OCI-LY1 (cell line): ENCODE results near the gene FBXL17.

ENCODE experiments used
- H2AFZ ChIP-seq: fragments of 200-600 bp; sonication (generic), shearing (Covaris generic); 2 replicates; pipeline ENCODE4 v1.6.0; 2014; ENCODE audit warnings: antibody characterized with exemption, mild to moderate bottlenecking, low read length
- H3F3A ChIP-seq: fragments of 200-600 bp; sonication (generic), shearing (Covaris generic); 2 replicates; pipeline ENCODE4 v1.6.0; 2014; ENCODE audit warnings: mild to moderate bottlenecking, antibody characterized with exemption, low read length, moderate library complexity; ENCODE audit not compliant: insufficient read depth
- H3K27ac ChIP-seq: fragments of 200-600 bp; sonication (generic); 2 replicates; pipeline ENCODE4 v1.5.1; 2014; ENCODE audit warnings: low read length, mixed run types, mild to moderate bottlenecking, low read depth; ENCODE audit not compliant: poor library complexity, severe bottlenecking
- H3K27me3 ChIP-seq: fragments of 200-600 bp; sonication (generic); 2 replicates; pipeline ENCODE4 v1.6.0; 2014; ENCODE audit warnings: antibody characterized with exemption, mild to moderate bottlenecking, low read length, moderate library complexity; ENCODE audit not compliant: insufficient read depth
- H3K36me3 ChIP-seq: fragments of 200-600 bp; sonication (generic); 2 replicates; pipeline ENCODE4 v1.6.1; 2014; ENCODE audit warnings: mild to moderate bottlenecking, antibody characterized with exemption, low read length, moderate library complexity, mixed read lengths; ENCODE audit not compliant: insufficient read depth
- H3K4me1 ChIP-seq: fragments of 200-600 bp; sonication (generic); 2 replicates; pipeline ENCODE4 v1.5.1; 2014; ENCODE audit warnings: mild to moderate bottlenecking, low read length, moderate library complexity; ENCODE audit not compliant: insufficient read depth, severe bottlenecking
- H3K4me2 ChIP-seq: fragments of 200-600 bp; sonication (generic), shearing (Covaris generic); 2 replicates; pipeline ENCODE4 v1.6.1; 2014; ENCODE audit warnings: low read length
- H3K4me3 ChIP-seq: fragments of 200-600 bp; sonication (generic); 2 replicates; pipeline ENCODE4 v1.5.1; 2014; ENCODE audit warnings: low read length, low read depth, mild to moderate bottlenecking, mixed read lengths; ENCODE audit not compliant: poor library complexity, severe bottlenecking
- H3K79me2 ChIP-seq: fragments of 200-600 bp; shearing (Covaris generic); 2 replicates; pipeline ENCODE4 v1.6.1; 2016; ENCODE audit warnings: mixed run types, low read length, mixed read lengths; ENCODE audit not compliant: insufficient read depth
- H3K9ac ChIP-seq: fragments of 200-600 bp; sonication (generic), shearing (Covaris generic); 2 replicates; pipeline ENCODE4 v1.6.1; 2014; ENCODE audit warnings: mild to moderate bottlenecking, low read length, mixed read lengths
- H3K9me2 ChIP-seq: fragments of 200-600 bp; sonication (generic), shearing (Covaris generic); 2 replicates; pipeline ENCODE4 v1.6.1; 2014; ENCODE audit warnings: low read depth, mild to moderate bottlenecking, low read length, mixed read lengths
- H3K9me3 ChIP-seq: fragments of 200-600 bp; shearing (Covaris generic); 2 replicates; pipeline ENCODE4 v1.6.1; 2014; ENCODE audit warnings: low read length, mixed read lengths
- H4K20me1 ChIP-seq: fragments of 200-600 bp; sonication (generic), shearing (Covaris generic); 2 replicates; pipeline ENCODE4 v1.6.0; 2016; ENCODE audit warnings: mild to moderate bottlenecking, low read length; ENCODE audit not compliant: insufficient read depth
- EZH2 ChIP-seq: fragments of 200-600 bp; sonication (generic), shearing (Covaris generic); IDR thresholded peaks from 2 replicates; pipeline ENCODE4 v1.8.0; 2017; ENCODE audit warnings: borderline replicate concordance, mixed run types, mild to moderate bottlenecking, antibody characterized with exemption, low read length, moderate library complexity, mixed read lengths
- TF ChIP-seq, protein P1 (sequence below): fragments of 200-600 bp; sonication (generic), shearing (Covaris generic); IDR thresholded peaks from 2 replicates; pipeline ENCODE4 v1.5.1; 2017; ENCODE audit warnings: mild to moderate bottlenecking, antibody characterized with exemption, low read length, moderate library complexity, mixed read lengths

The FBXL17 gene

GRCh38 chr5:108259306-108259705, 122.6 kb downstream of the FBXL17 start:
- no peaks in the 10 kb centered on the region for H3K27me3 ChIP-seq
- H2AFZ ChIP-seq, result no peak overlapping the region
- H3K9me3 ChIP-seq, result no peaks in the 10 kb centered on the region
- TF ChIP-seq EZH2, result no peak
- TF ChIP-seq, protein P1, sequence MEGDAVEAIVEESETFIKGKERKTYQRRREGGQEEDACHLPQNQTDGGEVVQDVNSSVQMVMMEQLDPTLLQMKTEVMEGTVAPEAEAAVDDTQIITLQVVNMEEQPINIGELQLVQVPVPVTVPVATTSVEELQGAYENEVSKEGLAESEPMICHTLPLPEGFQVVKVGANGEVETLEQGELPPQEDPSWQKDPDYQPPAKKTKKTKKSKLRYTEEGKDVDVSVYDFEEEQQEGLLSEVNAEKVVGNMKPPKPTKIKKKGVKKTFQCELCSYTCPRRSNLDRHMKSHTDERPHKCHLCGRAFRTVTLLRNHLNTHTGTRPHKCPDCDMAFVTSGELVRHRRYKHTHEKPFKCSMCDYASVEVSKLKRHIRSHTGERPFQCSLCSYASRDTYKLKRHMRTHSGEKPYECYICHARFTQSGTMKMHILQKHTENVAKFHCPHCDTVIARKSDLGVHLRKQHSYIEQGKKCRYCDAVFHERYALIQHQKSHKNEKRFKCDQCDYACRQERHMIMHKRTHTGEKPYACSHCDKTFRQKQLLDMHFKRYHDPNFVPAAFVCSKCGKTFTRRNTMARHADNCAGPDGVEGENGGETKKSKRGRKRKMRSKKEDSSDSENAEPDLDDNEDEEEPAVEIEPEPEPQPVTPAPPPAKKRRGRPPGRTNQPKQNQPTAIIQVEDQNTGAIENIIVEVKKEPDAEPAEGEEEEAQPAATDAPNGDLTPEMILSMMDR, result no peak
- no peak overlapping the region for H3K4me3 ChIP-seq
- H3K9me2 ChIP-seq, result no peaks in the 10 kb centered on the region
- no peaks in the 10 kb centered on the region for H3K79me2 ChIP-seq
- H3K4me2 ChIP-seq, result no peak overlapping the region
- H3K27ac ChIP-seq, result no peak overlapping the region
- H3K9ac ChIP-seq, result no peak overlapping the region
- H3F3A ChIP-seq, result no peaks in the 10 kb centered on the region; the same call in 1 of the 2 replicates
- no peaks in the 10 kb centered on the region for H4K20me1 ChIP-seq
- H3K4me1 ChIP-seq, result peaks cover 3% of the 10 kb centered on the region
- H3K36me3 ChIP-seq, result no peaks in the 10 kb centered on the region

DNA sequence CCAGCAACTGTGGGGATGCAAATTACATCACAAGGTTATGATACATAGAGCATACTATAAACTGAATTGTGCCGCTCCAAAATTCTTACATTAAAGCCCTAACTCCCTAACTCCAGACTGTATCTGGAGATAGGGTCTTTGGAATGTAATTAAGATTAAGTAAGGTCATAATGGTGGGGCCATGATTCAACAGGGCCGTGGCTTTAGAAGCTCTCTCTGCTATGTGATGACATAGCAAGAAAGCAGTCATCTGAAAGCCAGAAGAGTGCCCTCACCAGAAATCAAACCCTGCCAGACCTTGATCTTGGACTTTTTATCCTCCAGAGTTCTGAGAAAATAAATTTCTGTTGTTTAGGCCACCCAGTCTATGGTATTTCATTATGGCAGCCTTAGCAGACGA, 123.9 kb downstream of the FBXL17 start:
- Histone ChIP-seq H3K4me3 (no peak overlapping the region), H3K9ac (no peak overlapping the region), H2AFZ (no peak overlapping the region), H3F3A (no peaks in the 10 kb centered on the region; the same call in 1 of the 2 replicates), H3K4me1 (peaks cover 3% of the 10 kb centered on the region), H4K20me1 (no peaks in the 10 kb centered on the region), H3K27me3 (no peaks in the 10 kb centered on the region), H3K9me3 (no peaks in the 10 kb centered on the region), H3K27ac (no peak overlapping the region), H3K36me3 (no peaks in the 10 kb centered on the region), H3K9me2 (no peaks in the 10 kb centered on the region), H3K4me2 (no peak overlapping the region), H3K79me2 (no peaks in the 10 kb centered on the region)
- TF ChIP-seq, protein P1, result no peak
- no peak for TF ChIP-seq EZH2

DNA sequence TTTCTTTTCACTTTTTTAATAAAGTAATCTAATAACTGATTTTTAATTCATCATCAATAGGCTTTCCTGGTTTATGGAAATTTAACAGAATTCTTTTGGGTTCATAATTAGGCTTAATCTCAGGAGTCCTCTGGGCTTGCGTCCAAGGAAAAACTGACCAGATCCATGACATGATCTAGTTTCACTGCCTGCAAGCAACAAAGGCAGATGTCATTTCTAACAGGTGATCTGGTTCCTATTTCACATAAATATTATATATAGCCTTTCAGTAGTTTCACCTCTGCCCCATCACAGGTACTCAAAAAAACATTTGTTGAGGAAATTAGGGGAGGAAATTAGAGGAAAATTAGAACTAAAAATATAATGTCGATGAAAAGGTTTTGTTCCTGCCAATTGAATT, 126.4 kb downstream of the FBXL17 start:
- no peaks in the 10 kb centered on the region for H3K9me3 ChIP-seq
- H4K20me1 ChIP-seq, result no peaks in the 10 kb centered on the region
- no peaks in the 10 kb centered on the region for H3K27me3 ChIP-seq
- TF ChIP-seq, protein P1, result no peak
- TF ChIP-seq EZH2, result no peak
- H3K9me2 ChIP-seq, result no peaks in the 10 kb centered on the region
- H2AFZ ChIP-seq, result no peak overlapping the region
- no peaks in the 10 kb centered on the region for H3F3A ChIP-seq
- no peak overlapping the region for H3K4me3 ChIP-seq
- H3K4me2 ChIP-seq, result no peak overlapping the region
- H3K9ac ChIP-seq, result no peak overlapping the region
- H3K27ac ChIP-seq, result no peak overlapping the region
- H3K79me2 ChIP-seq, result no peaks in the 10 kb centered on the region
- no peaks in the 10 kb centered on the region for H3K36me3 ChIP-seq
- no peaks in the 10 kb centered on the region for H3K4me1 ChIP-seq
